Endometrial microvascular endothelial cells (primary cell): ENCODE results near the gene TMEM138. TPM values are rescaled to one million over a fixed set of nuclear protein-coding genes. Genes with fewer than 3 reads are reported as not detected.
"Not testable (repeated sequence)": the region's sequence is repeated elsewhere in the genome, so short reads cannot be mapped to it uniquely, and the experiment has no call there.

ENCODE experiments used
- in situ Hi-C: cut with HindIII; loops from 2 replicates; pipeline ENCODE4 v1.10.0; 2017; ENCODE audit warnings: low sequenced_read_pairs, low pct_unique_long_range_greater_than_20kb; ENCODE audit errors: inconsistent ontology term
- total RNA-seq: library from RNA; depleted of rRNA; stranded (reverse); fragments of >200 nt; gene quantifications from one replicate; pipeline ENCODE4 v1.2.3, GENCODE V29; 2015; ENCODE audit errors: inconsistent ontology term

TMEM138 gene
- total RNA-seq, 1 donor from 2014 or later = 20.2 TPM

DNA sequence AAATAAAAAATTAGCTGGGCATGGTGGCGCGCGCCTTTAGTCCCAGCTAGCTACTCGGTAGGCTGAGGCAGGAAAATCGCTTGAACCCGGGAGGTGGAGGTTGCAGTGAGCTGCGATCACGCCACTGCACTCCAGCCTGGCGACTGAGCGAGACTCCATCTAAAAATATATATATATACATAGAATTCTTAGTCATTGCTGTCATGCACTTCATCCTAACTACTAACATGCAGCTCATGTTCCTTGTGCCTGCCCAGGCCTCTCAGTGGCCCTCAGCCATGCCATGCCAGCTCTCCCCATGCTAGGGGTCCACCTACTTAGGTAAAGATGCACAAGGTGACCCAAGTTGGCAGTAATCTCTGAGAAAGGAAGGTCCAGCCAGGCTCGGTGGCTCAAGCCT, 3.6 kb upstream of the TMEM138 start:
- in situ Hi-C loops = no loop called here

DNA sequence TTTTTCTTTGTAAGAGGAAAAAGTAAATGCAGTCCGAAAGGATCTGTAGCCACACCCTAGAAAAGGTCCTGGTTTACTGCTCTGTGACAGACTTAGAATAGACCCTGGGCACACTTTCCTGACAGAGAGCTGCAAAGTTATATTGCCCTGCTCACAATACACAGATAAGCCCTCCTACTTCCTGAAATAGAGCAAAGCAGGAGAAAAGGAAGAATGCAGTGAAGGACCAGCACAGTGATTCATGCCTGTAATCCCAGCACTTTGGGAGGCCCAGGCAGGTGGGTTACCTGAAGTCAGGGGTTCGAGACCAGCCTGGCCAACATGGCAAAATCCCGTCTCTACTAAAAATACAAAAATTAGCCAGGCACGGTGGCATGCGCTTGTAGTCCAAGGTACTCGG, 2.7 kb upstream of the TMEM138 start:
- in situ Hi-C loops = no loop called here

DNA sequence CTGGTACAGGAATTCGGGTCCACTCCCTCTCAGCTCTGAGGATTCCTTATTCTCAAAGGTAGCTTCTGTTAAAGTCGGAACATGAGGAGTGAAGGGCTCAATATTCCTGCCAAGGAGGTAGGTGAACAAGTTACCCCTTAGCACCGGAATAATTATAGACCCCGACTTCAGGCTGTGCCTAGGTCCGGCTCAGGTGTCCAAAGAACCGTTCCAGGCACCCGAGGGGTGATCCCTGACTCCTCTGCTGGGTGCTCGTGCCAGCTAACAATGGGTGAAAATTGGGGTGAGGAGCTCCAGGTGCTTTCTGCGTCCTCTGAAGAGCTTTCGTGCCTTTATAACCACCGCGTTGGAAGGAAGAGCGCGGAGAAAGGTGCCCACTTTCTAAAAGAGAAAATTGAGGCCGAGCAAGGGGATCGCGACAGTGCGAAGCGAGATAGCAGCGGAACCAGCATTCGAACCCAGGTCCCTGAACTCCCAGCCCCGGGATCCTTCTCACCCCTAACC, 885 bp upstream of the TMEM138 start:
- in situ Hi-C loops = no loop called here

DNA sequence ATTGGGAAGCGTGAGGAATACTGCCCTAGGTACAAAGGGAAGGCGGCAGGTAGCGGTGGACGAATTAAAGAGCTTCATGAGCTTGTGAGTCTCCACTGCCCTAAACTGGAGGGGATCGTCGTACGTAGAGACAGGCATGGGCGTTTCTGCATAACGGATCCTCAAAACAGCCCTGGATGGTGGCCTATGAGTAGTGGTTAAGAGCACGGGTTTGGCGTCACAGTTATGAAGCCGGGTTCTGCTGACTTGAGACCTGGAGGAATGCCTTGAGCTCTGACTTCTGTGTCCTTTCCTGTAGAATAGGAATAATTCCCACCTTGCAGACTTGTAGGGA, 335 bp downstream of the TMEM138 start:
- in situ Hi-C loops = no loop called here

DNA sequence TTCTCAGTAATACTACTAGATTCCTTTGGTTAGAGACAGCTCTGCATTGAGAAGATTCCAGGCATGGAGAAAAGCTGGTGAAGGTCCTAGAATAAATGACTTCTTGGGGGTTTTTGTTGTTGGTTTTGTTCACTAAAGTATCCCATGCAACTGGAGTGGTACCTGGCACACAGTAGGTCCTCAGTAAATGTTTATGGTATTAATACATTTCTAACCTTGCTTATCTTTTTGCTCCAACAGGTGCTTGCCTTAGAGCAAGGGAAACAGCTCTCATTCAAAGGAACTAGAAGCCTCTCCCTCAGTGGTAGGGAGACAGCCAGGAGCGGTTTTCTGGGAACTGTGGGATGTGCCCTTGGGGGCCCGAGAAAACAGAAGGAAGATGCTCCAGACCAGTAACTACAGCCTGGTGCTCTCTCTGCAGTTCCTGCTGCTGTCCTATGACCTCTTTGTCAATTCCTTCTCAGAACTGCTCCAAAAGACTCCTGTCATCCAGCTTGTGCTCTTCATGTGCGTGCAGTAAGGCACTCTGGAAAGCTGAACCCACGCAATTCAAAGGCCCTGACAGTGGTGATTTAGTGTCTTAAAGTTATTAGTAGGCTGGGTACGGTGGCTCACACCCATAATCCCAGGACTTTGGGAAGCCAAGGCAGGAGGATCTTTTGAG, 2.0 kb downstream of the TMEM138 start:
- in situ Hi-C loops = no loop called here

DNA sequence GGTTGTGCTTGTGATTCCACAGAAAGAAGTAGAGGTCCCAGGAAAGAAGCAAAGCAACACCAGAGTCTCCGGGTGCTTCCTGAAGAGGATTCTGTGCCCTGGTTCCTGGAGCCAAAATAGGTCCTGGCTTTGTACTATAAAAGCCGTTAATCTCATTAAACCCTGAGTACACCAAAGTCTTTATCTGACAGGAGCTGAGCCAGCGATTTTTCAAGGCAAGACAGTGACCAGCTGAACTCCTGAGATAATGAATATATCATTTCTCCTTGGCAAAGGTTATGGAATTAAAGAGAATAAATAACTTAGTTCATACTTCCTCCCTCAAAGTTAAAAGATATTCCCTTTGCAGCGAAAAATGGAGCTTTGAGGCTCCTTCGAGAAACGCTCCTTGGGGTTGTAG, 5.2 kb downstream of the TMEM138 start:
- in situ Hi-C loops = no loop called here

DNA sequence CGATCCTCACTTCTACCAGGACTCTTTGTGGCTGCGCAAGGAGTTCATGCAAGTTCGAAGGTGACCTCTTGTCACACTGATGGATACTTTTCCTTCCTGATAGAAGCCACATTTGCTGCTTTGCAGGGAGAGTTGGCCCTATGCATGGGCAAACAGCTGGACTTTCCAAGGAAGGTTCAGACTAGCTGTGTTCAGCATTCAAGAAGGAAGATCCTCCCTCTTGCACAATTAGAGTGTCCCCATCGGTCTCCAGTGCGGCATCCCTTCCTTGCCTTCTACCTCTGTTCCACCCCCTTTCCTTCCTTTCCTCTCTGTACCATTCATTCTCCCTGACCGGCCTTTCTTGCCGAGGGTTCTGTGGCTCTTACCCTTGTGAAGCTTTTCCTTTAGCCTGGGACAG, 6.5 kb downstream of the TMEM138 start:
- in situ Hi-C loops = no loop called here

DNA sequence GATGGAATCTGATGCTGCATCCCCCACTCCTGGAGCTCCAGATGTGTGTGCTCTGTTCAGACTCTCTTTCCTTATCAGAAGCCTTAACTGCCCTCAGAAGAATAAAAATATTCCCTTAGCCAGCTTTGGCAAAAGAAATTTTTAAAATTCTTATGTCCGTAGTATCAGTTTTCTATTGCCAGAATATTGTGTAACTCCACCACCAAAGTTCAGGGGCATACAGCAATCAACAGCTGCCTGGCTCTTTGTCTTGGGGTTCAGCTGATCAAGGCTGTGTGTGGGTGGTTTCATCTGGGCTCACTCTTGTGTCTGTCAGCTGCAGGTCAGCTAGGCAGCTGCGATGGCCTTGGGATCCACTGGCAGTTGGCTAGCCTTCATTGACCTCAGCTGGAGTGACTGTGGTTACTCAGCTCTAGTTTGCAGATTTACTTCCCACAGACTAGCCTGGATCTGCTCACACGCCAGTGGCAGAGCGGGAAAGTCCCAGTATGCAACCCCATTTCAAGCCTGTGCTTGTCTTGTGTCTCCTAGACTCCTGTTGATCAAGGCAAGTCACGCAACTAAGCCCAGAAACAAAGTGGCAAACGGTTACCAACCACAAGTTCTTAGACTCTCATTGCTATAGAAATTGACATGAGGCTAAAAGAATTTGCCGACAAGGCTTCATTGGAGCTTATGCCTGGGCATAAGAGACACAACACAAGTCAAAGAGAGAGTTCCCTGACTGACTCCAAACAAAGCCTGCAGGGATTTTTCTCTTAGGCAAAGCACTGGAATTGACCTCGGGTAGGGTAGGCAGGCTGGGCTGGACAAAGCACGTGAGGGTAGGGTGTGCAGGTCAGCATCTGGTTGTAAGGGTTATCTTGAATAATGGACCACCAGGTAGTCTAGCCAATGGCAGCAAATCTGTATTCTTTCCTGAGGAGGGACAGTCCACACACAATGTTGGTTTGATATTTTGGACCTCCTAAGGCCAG, 7.5 kb downstream of the TMEM138 start:
- in situ Hi-C loops = no loop called here

DNA sequence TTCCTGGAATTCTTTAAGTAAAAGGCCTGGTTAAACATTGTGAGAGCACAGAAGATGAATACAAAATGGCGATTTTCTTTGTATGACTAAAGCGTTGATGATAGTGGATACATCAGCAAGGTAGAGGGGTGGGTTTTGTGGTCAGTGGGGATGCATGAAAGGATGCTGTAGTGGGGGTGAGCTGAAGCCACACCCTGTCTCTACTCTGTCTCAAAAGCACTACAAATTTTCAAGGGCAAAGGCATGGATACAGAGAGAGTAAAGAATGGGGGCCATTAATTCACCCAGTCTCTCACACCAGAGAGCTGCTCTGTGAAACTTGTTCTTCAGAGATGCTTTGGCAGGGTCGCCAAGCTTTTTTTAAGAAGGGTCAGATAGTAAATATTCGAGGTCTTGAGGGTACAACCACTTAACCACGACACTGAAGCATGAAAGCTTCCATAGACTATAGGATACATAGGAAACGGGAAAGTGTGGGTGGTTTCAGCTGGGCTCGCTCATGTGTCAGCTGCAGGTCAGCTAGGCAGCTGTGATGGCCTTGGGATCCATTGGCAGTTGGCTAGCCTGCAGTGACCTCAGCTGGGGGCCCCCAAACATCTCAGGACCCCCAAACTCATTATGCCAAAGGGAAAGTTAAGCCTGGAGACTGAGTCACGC, 8.3 kb downstream of the TMEM138 start:
- in situ Hi-C loops = no loop called here

DNA sequence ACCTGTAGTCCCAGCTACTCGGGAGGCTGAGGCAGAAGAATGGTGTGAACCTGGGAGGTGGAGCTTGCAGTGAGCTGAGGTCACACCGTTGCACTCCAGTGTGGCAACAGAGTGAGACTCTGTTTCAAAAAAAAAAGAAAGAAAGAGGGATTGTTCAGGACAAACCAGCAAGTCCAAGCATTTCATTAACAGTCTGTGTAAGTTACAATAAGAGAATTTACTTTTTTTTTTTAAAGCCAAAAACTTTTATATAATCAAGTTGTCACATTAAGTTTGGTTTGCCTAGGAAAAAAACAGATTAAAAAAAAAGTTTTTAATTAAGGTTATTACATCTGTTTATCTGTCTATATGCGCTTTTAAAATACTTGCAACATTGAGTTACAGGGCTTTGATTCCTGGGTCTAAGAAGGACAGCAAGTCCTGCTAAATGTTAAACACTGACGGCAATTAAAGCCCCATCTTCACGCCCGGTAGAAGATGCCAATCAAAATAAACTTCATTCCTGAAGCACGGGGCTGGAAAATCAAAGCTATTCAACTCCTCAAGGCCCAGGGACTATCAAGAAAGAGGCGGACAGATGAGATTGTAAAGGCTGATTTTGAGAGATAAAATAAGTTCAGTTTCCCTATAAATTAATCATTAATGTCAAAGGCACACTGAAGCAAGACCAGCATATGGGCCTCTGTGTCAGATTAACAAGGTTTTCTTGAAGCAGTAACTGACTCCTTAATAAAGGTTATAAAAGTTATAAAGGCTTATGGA, 10.7 kb downstream of the TMEM138 start:
- in situ Hi-C loops = no loop called here

DNA sequence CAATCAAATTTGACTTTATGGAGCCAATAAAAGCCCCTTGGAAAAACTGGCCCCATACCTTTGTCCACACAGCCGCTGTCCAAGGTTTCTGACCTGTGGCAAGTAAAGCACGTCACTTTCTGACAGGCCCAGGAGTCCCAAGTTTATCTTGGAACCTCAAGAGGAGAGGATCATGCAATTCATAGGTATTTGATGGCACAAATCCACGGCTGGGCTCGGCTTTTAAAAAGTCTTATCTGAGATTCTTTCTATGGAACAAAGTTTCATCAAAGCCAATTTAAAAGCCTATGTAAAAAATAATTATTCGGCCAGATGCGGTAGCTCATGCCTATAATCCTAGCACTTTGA, 13.6 kb downstream of the TMEM138 start:
- in situ Hi-C loops = no loop called here

DNA sequence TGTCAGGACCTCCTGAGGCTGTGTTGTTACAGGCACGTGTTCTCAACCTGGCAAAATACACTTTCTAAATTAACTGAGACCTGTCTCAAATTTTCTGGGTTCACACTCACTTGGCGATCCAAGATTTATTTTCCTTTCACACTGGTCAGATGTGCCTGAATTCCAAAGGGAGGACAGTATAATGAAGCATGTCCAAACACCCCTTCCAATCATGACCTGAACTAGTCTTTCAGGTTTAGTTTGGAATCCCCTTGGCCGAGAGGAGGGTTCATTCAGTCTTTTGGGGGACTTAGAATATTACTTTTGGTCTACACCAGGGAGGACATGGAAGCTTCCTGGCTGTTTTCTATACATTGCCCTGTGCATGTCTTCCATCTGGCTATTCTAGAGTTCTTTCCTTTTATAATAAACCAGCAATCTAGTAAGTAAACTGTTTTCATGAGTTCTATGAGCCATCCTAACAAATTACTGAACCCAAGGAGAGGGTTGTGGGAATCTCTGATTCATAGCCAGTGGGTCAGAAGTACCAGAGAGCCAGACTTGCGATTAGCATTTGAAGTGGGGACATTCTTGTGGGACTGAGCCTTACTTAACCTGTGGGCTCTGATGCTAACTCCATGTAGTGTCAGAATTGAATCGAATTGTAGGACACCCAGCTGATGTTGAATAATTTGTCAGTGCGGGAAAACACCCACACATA, 15.4 kb downstream of the TMEM138 start:
- in situ Hi-C loops = no loop called here

DNA sequence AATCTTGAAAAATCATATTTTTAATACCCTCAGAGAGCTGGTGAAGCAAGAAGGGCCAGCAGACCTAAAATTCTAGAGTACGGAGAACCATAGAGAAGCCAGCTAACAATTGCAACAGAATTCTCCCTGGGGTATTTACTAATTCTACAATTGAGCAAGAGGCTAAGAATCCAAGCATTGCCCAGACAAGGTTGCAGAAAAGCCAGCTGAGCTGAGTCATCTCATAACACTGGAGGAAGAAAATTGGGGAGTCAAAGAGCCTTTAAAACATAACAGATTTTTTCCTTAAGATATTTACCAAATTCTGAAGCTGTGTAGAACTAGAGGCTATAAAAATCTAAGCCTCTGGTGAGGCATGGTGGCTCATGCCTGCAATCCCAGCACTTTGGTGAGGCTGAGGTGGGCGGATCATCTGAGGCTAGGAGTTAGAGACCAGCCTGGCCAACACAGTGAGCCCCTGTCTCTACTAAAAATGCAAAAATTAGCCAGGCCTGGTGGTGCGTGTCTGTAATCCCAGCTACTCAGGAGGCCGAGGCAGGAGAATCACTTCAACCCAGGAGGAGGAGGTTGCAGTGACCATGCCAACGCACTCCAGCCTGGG, 16.6 kb downstream of the TMEM138 start:
- in situ Hi-C loops = no loop called here

DNA sequence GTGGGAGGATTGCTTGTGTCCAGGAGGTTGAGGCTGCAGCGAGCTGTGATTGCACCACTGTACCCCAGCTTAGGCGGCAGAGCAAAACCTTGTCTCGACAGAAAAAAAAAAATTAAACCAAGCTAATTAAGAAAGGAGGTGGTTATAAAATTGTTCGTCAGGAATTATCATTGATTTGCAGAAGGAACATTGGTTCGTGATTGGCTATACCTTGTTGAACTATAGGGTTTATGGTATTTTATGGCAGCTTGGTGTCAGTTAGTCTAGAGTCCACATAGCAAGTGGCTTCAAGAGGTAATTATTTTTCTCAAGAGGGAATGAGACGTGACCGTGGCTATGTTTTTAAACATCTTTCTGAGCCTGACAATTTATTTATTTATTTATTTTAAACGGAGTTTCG, 18.7 kb downstream of the TMEM138 start:
- in situ Hi-C loops = no loop called here

DNA sequence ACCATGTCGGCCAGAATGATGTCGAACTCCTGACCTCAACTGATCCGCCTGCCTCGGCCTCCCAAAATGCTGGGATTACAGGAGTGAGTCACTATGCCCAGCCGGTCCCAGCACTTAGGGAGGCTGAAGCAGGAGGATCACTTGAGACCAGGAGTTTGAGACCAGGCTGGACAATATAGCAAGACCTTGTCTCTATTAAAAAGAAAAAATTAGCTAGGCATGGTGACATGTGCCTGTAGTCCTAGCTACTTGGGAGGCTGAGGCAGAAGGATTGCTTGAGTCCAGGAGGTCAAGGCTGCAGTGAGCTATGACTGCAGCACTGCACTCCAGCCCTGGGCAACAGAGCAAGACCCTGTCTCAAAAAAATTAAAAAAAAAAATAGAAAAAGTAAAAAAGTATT, 21.7 kb downstream of the TMEM138 start:
- in situ Hi-C loops = not testable (repeated sequence)

DNA sequence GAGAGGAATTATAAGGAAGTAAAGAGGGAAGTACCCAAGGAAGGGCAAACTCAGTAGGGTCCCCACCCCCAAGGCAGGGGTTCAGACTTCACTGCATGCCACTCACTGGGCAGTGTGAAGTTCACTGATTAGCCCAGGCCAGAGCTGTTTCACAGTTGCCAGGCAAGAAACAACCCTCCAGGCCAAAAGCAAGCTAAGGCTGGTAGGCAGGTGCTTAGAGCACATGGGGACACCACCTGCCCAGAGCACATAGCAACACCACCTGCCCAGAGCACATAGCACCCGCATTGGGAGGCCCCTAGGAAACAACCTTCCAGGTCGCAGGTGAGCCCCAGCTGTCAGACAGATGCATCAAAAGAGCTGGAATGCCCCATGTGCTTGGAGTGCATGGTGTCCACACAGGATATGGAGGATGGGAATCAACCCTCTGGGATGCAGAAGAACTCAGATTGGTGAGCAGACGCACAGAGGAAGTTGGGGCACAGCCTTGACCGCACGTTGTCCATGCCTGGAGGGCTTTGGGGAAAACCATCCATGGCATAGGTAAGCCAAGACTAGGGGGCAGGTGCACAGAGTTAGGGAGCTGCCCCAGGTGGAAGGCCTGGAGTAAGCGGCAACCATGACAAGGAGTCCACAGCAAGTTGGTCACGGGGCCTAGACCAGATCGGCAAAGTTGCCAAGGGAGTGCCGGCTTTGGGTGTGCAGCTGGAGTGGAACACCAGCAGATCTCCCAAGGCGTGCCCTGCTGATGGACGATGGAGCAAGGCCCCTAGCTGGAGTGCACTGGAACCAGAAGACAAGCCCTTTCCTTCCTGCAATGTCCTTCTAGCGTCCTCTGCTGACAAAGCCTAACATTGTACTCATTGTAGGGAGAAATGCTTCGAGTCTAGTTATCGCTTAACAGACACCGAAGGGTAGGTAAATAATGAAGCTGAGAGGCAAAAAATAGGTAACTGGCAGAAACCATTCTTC, 22.4 kb downstream of the TMEM138 start:
- in situ Hi-C loops = no loop called here

DNA sequence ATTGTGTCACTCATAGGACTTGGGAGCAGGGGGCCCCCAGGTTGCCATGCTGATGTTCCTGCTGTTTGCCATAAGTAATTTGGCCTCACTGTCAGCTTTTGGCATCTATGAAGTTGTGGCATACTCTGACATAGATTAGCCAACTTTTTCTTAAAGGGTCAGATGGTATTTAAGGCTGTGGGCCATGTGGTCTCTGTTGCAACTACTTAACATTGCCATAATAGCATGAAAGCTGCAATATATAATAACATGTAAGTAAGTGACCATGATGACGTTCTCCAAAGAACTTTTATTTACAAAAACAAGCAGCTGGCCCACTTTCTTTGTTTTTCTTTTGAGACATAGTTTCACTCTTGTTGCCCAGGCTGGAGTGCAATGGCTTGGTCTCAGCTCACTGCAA, 28.0 kb downstream of the TMEM138 start:
- in situ Hi-C loops = no loop called here
